ENCODE measurements around the gene SAPCD2.

- TF ChIP-seq CTCF (IDR thresholded peaks at IDR 0.05; ENCODE audit: low read depth, low read length, poor library complexity, severe bottlenecking) (no peak), EZH2phosphoT487 (IDR thresholded peaks at IDR 0.05; ENCODE audit: borderline replicate concordance, low read length) (no peak)
Observed at GRCh38 chr9:137099231-137099630, 28.9 kb upstream of the SAPCD2 start.
